ENCODE results near the gene FRMD8.
"Not testable (repeated sequence)": the region's sequence is repeated elsewhere in the genome, so short reads cannot be mapped to it uniquely, and the experiment has no call there.

FRMD8 gene

DNA sequence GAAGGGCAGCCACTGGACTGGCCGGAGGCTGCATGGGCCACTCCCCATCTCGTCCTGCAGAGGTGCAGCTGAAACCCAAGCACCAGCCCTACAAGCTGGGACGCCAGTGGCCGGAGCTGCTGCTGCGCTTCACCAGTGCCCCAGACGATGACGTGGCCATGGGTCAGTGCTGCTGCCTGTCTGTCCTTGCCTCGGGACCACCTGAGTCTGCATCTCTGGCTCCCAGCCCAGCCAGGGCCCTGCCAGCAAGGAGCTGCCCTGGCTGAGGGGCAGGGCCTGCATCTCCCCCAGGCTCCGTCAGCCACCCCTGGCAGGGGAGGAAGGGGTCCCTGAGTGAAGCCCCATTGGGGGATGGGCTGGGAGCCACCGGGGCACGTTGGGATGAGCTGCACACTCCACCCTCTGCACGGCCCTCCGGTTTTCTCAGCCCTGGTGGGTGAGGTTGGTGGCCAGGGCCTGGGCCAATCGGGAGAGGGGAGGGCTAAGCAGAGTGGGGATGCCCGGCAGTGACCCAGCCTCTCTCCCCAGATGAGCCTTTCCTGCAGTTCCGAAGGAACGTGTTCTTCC lies 7.2 kb downstream of the FRMD8 start:
- DNase-seq (ENCODE audit: low spot score), result no peak

DNA sequence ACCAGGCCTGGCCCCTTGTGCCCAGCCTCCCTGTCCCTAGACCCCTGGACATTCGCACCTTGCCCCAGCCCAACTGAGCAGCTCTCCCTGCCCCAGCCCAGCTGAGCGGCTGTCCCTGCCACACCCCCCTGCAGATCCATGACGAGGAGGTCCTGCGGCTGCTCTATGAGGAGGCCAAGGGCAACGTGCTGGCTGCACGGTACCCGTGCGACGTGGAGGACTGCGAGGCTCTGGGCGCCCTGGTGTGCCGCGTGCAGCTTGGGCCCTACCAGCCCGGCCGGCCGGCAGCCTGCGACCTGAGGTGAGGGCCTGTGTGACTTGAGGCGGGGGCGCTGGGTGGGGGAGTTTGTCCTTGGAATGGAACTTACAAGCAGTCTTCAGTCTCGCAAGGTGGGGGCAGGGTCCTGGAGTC lies 7.7 kb downstream of the FRMD8 start:
- DNase-seq (ENCODE audit: low spot score), result no peak

DNA sequence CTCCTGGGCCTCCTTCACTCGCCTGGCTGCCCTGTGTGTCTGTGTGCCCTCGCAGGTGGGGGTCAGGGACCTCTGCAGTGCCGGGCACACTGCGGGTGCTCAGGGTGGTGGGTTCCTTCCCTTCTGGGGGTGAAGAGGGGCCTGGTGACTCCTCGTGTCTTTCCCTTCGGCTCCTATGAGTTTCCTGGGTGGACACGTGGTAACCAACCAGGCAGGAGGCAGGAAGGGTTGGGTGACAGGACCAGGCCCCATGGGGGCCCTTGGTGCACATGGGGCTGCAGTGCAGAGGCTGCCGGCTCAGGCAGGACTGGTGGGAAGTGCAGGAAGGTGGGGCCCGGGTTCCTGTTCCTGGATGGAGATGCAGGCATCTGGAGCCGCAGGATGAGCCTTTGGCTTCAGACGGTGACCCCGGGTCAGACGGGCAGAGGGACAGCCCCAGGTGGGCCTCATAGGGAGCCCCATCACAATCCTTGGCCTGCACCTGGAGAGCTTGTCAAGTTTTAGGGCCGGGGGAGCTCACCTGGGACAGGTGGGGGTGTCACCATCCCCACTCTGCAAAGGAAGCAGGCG lies 9.6 kb downstream of the FRMD8 start:
- DNase-seq (ENCODE audit: low spot score), result no peak

DNA sequence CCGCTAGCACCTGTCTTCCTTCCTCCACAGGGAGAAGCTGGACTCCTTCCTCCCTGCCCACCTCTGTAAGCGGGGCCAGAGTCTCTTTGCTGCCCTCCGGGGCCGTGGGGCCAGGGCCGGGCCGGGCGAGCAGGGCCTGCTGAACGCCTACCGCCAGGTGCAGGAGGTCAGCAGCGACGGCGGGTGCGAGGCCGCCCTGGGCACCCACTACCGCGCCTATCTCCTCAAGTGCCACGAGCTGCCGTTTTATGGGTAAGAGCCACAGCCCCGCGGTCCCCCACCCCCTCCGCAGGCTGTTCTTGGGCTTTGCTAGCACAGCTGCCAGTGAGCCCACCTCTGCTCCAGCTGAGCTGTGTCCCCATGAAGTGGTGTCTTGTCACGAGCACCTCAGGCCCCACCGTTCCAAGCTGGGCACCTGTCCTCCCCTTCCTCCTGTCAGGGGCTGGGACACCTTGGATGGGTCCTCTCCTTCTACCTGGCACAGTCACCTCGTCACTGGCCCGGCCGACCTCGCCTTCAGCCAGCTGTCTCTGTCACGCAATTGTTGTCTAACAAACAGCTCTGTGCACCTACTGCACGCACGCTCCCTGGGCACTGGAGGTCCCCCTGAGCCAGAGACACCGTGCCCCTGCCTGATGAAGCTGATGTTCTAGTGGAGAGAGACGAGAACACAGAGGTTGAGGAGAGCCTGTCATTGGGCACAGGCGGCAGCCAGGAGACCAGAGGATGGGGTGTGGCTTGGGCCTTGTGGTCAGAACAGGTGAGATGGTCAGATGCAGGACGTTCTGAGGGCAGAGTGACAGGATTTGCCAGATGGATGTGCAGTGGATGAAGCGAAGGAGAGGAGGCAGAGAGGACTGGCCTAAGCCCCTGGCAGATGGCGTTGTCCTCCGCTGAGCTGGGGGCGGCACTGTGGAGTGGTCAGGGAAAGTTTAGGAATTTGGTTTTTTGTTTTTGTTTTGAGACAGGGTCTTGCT lies 10.6 kb downstream of the FRMD8 start:
- DNase-seq (ENCODE audit: low spot score), result no peak

DNA sequence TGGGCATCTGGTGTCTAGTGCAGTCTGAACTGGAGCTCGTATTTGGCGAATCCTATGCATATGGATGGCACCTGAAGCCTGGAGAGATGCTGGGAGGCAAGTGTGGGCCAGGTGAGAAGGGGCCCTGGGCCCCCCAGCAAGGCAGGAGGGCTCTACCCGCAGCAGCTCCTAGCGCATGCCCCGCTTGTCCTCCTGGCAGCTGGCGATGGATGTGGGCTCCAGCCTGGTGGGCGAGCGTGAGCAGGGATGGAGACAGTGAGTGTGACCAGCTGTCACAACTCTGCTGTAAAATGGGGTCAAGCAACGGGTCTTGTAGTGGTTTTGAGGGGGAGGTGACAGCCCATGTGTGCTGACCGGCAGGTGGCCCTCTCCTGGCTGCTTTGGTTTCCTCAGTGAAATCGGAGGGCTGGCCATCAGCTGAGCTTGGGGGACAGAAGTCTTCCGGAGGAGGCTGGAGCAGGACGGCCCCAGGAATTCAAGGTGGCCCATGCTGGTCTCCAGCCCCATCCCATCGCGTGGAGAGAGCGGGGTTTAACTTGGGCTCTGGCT lies 12.0 kb downstream of the FRMD8 start:
- DNase-seq (ENCODE audit: low spot score), result no peak

DNA sequence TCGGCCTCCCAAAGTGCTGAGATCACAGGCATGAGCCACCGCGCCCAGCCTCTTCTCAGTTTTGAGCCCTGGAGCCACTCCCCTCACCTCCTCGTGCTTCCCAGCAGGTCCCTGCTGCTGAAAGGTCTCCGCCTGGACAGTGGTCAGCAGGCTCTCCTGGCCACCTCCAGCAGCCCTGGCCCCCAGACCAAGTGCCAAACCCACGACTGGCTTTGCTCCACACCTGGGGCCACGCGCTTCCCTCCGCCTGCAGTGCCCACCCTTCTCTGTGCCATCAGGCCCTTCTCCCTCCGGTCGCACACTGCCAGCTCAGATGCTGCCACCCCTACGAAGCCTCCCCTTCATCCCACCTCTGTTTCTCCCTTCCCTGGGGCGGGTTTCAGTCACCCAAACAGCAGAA lies 12.8 kb downstream of the FRMD8 start:
- DNase-seq (ENCODE audit: low spot score), result no peak

DNA sequence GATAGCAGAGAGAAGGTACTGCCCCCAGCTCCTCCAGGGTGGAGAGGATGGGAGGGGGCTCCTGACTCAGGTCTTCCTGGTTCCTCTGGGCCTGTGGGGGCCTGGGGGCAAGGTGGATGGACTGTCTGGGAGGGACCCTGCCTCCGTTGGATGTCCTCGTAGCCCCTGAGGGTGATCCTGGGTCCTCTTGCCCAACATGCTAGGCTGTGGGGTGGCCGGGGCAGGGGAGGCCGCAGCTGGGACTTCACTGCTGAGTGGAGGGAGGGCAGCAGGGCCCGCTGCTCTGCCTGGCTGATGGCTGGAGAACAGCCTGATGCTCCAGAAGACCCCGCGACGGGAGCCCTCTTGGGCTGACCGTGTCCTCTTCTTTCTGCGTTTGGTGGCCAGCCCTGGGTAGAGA lies 13.4 kb downstream of the FRMD8 start:
- no peak for DNase-seq (ENCODE audit: low spot score)

DNA sequence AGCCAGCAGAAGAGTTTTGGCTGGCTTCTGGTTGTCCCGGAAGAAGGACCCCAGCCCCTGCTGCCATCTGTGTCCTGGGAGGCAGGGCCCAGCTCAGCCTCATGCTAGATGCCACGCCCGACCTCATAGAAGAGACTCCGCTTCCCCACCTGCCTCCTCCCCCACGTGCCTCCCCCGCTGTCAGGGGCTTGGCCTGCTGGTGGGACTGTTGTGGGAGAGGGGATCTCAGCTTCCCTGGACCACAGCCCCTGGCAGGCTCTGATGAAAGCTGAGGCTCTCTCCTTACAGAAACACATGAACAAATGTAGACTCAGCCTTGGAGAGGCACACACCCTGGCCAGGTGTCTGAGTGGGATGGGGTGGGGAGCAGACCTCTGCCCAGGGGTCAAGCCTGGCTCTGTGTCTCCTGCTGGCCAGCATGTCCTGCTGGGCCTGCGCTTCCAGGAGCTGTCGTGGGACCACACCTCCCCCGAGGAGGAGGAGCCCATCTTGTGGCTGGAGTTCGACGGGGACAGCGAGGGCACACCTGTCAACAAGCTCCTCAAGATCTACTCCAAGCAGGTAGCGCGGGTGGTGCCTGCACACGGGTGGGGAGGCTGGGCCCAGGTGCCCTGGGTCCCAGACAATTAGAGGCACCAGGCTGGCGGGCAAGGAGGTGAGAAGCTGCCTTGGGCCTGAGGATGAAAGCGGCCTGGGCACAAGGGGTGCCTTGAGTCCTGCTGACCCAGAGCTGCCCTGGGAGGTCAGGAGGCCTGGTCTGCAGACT lies 14.1 kb downstream of the FRMD8 start:
- no peak for DNase-seq (ENCODE audit: low spot score)

DNA sequence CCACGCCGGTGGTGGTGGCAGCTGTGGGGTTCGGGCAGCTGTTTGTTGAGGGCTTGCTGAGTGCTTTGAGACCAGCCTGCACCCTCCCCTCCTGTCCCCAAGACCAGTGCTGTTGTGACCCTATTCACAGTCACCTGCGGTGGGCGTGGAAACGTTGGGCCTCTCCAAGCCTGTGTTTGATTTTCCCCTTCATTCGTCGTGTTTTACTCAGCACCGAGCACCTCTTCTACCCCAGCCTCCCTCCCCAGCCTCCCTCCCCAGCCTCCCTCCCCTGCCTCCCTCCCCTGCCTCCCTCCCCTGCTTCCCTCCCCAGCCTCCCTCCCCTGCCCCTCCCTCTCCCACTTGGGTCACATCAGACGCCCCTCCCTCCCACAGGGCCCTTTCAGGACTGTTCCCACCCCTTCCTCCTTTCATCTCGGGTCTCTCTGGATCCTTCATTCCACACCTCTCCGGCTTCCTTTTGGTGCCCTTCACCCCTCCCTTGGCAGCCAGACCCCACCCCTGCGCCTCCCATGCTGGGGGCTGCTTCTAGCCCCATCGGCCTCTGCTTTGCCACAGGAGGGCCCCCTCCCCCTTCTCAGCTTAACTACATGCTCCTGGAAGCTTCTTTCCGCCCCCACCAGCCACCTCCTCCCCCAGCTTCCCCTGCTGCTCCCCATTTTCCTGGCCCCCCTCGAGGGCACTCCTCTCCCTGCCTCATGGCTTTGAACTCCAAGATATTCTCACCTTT lies 14.8 kb downstream of the FRMD8 start:
- DNase-seq (ENCODE audit: low spot score), result no peak

DNA sequence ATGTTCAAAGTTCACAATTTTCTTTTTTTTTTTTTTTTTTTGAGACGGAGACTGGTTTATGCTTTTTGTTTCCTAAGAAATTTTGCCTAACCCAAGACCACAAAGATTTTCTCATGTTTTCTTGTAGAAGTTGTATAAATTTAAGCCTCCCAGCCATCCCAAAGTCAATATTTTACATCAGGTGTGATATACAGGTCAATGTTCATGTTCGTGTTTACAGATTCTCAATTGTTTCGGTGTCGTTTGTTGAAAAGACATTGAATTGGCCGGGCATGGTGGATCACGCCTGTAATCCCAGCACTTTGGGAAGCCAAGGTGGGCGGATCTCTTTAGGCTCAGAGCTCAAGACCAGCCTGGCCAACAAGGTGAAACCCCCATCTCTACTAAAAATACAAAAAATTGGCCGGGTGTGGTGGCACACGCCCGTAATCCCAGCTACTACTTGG lies 15.4 kb downstream of the FRMD8 start:
- no peak for DNase-seq (ENCODE audit: low spot score)

DNA sequence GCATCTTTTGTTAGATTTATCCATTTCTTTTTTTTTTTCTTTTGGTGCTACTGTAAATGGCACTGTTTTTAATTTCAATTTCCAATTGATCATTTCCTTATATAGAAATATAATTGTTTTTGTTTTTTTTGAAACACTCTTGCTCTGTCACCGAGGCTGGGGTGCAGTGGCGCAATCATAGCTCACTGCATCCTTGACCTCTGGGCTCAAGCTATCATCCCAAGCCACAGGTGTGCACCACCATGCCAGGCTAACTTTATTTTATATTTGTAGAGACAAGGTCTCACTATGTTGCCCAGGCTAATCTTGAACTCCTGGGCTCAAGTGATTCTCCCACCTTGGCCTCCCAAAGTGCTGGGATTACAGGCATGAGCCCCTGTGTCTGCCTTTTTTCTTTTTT lies 16.4 kb downstream of the FRMD8 start:
- DNase-seq (ENCODE audit: low spot score), result no peak

DNA sequence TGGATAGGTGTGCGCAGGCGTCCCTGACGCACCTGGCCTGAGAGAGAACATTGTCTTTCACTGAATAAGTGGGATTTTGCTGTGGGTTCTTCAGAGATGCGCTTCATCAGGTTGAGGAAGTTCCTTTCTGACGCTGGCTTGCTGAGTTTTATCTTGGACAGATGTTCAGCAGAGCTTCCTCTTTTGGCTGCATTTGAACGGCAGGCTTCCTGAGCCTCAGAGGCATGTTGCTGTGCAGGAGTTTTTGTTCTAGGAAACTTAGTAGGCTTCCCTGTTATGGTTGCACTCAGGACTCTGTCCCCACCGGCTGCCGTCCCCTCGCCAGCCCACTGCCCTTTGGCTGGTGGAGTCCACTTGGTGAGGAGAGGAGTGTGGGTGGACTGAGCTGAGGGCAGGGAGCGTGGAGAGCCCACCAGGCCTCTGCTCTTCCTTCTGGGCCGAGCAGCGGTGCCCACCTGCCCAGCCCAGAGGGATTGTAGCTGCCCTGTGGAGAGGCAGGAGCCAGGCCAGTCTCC lies 17.2 kb downstream of the FRMD8 start:
- DNase-seq (ENCODE audit: low spot score), result no peak

DNA sequence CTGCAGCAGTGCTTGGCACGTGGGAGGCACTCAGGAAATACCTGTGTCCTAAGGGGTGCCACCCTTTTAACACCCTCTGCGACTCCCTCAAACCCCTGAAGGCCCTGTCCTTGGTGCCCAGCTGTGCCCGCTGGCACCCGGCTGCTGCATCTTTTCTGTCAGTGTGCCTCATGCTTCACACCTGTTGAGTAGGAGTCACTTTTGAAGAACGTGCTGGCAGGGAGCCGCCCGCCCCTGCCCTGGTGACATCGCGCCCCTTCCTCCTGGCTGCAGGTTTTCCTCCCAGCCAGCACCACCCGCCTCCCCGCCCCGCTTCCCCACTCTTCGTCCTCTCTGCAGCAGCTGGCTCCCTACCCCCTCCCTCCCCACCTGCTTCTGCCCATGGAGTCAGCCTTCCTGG lies 17.8 kb downstream of the FRMD8 start:
- no peak for DNase-seq (ENCODE audit: low spot score)

DNA sequence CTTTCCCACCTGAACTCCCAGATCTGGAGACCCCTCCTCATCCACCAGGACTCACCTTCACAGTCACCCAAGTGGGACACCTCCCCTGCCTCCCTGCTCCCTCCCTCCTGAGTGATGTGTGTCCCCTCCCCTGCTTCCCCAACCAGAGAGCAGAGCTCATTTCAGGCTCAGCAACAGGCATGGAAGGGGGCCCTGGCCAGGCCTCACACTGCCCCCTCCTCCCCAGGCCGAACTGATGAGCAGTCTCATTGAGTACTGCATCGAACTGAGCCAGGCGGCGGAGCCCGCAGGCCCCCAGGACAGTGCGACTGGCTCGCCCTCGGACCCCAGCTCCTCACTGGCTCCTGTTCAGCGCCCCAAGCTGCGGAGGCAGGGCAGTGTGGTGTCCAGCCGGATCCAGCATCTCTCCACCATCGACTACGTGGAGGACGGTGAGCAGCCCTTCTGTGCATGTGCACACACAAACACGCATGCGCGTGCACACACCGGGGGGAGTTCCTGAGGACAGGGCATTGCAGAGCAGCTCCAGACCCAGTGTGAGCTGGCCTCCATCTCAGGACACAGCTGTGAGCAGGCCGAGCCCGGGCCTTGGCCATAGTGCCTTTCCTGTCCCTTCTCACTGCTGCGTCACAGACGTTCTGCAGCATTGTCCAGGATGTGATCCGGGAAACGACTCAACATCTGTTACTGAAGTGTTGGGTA lies 18.4 kb downstream of the FRMD8 start:
- no peak for DNase-seq (ENCODE audit: low spot score)

DNA sequence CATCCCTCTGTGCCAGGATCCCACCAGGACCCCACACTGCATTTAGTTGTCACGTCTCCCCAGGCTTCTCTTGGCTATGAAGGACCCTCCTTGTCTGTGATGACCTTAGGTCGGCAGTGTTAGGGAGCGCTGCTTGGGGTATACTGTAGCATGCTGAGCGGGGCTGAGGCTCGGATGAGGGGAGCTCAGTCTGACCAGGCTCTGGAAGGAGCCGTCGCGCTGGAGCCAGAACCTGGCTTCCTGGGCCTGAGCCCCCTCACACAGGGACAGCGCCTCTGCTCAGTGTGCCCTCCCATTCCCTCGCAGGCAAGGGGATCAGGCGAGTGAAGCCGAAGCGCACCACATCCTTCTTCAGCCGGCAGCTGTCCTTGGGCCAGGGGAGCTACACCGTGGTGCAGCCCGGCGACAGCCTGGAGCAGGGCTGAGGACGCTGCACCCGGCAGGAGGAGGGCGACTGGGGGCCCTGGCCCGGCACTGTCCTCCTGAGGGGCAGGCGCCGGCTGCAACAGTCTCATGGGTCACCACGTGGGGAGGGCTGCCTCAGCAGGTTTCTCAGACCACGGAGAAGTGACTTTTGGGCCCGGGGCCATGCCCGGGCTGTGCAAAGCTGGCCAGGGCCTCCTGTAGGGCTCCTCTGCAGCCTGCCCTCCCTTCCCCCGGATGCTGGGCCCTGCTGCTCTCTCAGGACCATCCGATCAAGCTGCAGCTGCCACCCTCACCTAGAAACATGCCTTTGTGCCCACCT lies 24.7 kb downstream of the FRMD8 start:
- no peak for DNase-seq (ENCODE audit: low spot score)

DNA sequence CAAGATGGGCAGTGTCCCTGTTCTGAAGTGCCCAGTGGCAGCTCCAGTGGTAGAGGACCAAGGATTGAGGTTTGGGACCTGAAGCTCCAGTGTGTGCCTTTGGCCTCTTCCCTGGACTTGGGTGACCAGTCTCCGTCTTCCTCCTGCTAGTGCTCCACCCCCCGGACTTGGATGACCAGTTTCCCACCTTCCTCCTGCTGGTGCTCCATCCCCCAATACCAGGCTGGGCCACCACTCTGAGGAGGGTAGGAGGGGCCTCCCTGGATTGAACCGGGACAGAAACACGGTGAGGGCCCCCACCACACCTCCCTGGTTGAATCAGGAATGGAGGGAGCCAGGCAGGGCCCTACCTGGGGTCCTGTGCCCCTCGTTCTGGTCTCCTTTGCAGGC lies 25.2 kb downstream of the FRMD8 start:
- DNase-seq (ENCODE audit: low spot score), result no peak

DNA sequence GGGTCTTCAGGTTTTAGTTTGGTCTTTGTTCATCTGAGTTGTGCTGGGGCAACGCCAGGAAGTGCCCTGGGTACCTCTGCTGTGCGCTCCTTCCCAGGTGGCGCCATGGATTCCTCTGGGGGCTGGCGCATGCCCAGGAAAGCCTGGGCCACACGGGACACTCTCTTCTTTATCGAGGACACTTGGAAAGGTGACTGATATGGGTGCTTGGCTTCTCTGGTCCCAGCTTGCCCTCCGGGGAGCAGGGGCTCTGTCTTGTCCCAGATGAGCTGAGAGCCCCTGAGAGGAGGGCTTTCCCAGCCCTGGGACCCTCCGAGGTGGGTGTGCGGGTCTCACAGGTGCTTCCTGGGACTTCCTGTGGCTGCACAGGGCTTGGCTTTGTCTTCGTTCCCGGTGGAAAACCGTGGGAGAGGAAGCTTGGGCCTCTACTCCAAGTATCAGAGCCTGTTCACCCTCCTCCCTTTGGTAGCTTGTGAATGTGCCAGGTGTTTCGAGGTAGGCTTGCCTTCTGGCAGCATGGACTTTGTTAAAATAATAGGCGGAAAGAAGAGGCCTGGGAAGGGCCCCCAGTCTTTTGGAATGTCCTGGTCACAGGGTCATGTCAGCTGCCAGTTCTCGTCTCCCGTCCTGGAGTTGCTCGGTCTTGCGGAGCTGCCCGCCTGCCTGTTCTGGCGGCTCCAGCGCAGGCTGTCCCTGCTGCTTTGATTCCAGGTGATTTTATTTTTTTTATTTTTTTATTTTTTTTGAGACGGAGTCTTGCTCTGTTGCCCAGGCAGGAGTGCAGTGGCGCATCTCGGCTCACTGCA lies 26.0 kb downstream of the FRMD8 start:
- DNase-seq (ENCODE audit: low spot score), result no peak

DNA sequence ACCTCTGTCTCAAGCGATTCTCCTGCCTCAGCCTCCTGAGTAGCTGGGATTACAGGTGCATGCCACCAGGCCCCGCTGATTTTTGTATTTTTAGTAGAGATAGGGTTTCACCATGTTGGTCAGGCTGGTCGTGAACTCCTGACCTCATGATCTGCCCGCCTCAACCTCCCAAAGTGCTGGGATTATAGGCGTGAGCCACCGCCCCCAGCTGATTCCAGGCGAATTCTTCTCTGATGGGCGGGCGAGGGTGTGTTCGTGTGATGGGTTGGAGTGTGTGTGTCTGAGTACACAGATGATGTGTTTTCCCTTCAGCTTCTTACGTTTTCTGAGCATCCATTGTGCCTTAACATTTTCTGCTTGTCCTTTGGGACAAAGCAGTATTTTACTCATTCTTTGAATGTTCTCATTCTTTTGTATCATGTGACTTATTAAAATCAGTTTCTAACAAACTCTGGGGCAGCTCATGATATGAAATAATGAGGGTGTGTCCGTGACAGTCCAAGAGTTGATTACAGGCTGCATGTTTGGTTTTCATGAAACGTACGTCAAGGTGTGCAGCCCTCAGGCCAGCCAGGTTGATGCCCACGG lies 26.7 kb downstream of the FRMD8 start:
- not testable (repeated sequence) for DNase-seq (ENCODE audit: low spot score)

All from SW480 (cell line).